Loucy (cell line): ENCODE measurements around the gene P2RY8.
"Not testable (repeated sequence)": the region's sequence is repeated elsewhere in the genome, so short reads cannot be mapped to it uniquely, and the experiment has no call there.

Experiments
- EZH2phosphoT487 ChIP-seq: fragments of 200-600 bp; IDR thresholded peaks from 2 replicates; pipeline ENCODE4 v1.6.1; 2018; ENCODE audit warnings: antibody characterized with exemption, mild to moderate bottlenecking, moderate library complexity, borderline replicate concordance
- TF ChIP-seq, protein P1 (sequence below): fragments of 200-600 bp; sonication (generic); conservative IDR thresholded peaks from 2 replicates; pipeline ENCODE4 v1.5.1; 2014; ENCODE audit warnings: mild to moderate bottlenecking, antibody characterized with exemption, low read length

DNA sequence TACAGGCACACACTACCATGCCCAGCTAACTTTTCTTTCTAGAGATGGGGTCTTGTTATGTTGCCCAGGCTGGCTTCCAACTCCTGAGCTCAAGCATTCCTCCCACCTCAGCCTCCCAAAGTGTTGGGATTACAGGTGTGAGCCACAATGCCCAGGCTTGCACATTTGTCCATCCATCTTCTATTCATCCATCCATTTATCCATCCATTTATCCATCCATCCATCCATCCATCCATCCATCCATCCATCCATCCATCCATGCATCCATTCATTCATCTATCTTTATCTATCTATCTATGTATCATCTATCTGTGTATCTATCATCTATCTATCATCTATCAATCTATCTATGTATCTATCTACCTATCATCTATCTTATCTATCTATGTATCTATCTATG is 20.5 kb upstream of the P2RY8 start:
- TF ChIP-seq, protein P1, sequence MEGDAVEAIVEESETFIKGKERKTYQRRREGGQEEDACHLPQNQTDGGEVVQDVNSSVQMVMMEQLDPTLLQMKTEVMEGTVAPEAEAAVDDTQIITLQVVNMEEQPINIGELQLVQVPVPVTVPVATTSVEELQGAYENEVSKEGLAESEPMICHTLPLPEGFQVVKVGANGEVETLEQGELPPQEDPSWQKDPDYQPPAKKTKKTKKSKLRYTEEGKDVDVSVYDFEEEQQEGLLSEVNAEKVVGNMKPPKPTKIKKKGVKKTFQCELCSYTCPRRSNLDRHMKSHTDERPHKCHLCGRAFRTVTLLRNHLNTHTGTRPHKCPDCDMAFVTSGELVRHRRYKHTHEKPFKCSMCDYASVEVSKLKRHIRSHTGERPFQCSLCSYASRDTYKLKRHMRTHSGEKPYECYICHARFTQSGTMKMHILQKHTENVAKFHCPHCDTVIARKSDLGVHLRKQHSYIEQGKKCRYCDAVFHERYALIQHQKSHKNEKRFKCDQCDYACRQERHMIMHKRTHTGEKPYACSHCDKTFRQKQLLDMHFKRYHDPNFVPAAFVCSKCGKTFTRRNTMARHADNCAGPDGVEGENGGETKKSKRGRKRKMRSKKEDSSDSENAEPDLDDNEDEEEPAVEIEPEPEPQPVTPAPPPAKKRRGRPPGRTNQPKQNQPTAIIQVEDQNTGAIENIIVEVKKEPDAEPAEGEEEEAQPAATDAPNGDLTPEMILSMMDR = not testable (repeated sequence)
- TF ChIP-seq EZH2phosphoT487 = not testable (repeated sequence)
